ENCODE data around the gene CCDC85A.

DNA sequence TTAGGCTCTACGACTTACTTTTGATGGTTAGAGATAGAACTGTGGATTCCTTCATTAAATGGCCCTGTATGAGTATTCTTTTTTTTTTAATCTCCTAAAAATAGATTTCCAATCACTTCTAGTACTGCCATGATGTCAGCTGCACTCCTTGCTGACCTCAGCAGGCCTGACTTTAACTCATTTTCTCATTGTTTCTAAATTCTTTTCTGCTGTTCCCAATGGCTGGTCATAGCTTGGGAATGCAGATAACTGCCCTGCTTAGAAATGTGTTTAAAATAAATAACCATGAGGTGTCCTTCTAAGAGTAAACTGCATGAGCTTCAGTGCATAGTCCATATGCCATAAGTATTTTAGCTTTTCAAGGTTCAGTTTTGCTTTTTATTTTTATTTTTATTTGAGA is 15.7 kb downstream of the CCDC85A start:
- TF ChIP-seq, protein P1, sequence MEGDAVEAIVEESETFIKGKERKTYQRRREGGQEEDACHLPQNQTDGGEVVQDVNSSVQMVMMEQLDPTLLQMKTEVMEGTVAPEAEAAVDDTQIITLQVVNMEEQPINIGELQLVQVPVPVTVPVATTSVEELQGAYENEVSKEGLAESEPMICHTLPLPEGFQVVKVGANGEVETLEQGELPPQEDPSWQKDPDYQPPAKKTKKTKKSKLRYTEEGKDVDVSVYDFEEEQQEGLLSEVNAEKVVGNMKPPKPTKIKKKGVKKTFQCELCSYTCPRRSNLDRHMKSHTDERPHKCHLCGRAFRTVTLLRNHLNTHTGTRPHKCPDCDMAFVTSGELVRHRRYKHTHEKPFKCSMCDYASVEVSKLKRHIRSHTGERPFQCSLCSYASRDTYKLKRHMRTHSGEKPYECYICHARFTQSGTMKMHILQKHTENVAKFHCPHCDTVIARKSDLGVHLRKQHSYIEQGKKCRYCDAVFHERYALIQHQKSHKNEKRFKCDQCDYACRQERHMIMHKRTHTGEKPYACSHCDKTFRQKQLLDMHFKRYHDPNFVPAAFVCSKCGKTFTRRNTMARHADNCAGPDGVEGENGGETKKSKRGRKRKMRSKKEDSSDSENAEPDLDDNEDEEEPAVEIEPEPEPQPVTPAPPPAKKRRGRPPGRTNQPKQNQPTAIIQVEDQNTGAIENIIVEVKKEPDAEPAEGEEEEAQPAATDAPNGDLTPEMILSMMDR (IDR thresholded peaks at IDR 0.05; ENCODE audit: control extremely low read depth in 1 of 3, insufficient read depth in 1 of 3, low read depth in 1 of 3, low read length in 3 of 3): no peak
- TF ChIP-seq HDAC2 (IDR thresholded peaks at IDR 0.05; ENCODE audit: borderline replicate concordance in 1 of 2, low read depth in 2 of 2, low read length in 2 of 2): no peak
- no peak for TF ChIP-seq POLR2AphosphoS5 (IDR thresholded peaks at IDR 0.05; ENCODE audit: low read depth, low read length)
- no peak for TF ChIP-seq EP300 (IDR thresholded peaks at IDR 0.05; ENCODE audit: borderline replicate concordance in 1 of 2, low read depth in 2 of 2, low read length in 2 of 2)
- no peak for TF ChIP-seq KDM1A (IDR thresholded peaks at IDR 0.05; ENCODE audit: borderline replicate concordance, low read length)
- TF ChIP-seq EZH2 (IDR thresholded peaks at IDR 0.05; ENCODE audit: low read depth, low read length, severe bottlenecking): no peak
- no peak for TF ChIP-seq JUND (IDR thresholded peaks at IDR 0.05; ENCODE audit: low read length)
- TF ChIP-seq ZNF274 (IDR thresholded peaks at IDR 0.05; ENCODE audit: borderline replicate concordance, extremely low read depth, low read length): no peak
- TF ChIP-seq GABPA (IDR thresholded peaks at IDR 0.05; ENCODE audit: borderline replicate concordance, insufficient read depth, low read length): no peak
- TF ChIP-seq FOSL1 (IDR thresholded peaks at IDR 0.05; ENCODE audit: insufficient read depth, low read depth, low read length): no peak
- TF ChIP-seq RFX5 (IDR thresholded peaks at IDR 0.05; ENCODE audit: borderline replicate concordance, low read depth, low read length): no peak
- TF ChIP-seq, protein P2, sequence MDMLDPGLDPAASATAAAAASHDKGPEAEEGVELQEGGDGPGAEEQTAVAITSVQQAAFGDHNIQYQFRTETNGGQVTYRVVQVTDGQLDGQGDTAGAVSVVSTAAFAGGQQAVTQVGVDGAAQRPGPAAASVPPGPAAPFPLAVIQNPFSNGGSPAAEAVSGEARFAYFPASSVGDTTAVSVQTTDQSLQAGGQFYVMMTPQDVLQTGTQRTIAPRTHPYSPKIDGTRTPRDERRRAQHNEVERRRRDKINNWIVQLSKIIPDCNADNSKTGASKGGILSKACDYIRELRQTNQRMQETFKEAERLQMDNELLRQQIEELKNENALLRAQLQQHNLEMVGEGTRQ (IDR thresholded peaks at IDR 0.05; ENCODE audit: low read length): no peak

Measured in H1 (cell line).